Measurements from ENCODE around the gene PLAGL1. TPM values are rescaled to one million over a fixed set of nuclear protein-coding genes. Genes with fewer than 3 reads are reported as not detected.

PLAGL1 gene
- total RNA-seq, 1 donor from 2014 or later = 44.7 TPM

DNA sequence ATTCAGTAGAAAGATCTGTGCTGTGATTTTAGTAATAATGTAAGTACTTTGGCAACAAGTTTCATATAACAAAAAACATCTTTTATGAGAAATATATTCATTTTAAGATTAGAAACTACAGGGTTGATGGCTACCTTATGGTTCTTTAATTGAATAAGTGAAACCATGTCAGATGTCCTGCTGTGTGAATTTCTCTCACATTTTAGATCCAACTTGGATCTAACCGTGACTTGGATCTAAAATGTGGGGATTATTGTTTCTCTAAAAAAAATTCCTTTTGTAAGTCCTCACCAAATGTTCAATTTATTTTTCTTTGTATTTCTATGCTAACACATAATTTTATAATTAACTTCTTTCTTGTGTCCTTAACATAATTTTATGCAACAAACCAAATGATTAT lies 113.4 kb downstream of the PLAGL1 start:
- intact Hi-C loops (cut with DNase I) = no loop called here
- no peaks in the 10 kb centered on the region for H3K27me3 ChIP-seq (ENCODE audit: low read depth)
- TF ChIP-seq, protein P1, sequence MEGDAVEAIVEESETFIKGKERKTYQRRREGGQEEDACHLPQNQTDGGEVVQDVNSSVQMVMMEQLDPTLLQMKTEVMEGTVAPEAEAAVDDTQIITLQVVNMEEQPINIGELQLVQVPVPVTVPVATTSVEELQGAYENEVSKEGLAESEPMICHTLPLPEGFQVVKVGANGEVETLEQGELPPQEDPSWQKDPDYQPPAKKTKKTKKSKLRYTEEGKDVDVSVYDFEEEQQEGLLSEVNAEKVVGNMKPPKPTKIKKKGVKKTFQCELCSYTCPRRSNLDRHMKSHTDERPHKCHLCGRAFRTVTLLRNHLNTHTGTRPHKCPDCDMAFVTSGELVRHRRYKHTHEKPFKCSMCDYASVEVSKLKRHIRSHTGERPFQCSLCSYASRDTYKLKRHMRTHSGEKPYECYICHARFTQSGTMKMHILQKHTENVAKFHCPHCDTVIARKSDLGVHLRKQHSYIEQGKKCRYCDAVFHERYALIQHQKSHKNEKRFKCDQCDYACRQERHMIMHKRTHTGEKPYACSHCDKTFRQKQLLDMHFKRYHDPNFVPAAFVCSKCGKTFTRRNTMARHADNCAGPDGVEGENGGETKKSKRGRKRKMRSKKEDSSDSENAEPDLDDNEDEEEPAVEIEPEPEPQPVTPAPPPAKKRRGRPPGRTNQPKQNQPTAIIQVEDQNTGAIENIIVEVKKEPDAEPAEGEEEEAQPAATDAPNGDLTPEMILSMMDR (IDR thresholded peaks at IDR 0.05) = no peak
- peaks cover 7% of the 10 kb centered on the region for H3K4me1 ChIP-seq
- H3K36me3 ChIP-seq = no peaks in the 10 kb centered on the region
- no peak overlapping the region for H3K4me3 ChIP-seq
- no peak for ATAC-seq
- H3K27ac ChIP-seq = no peak overlapping the region
- DNase-seq = no peak
- H3K9me3 ChIP-seq = no peaks in the 10 kb centered on the region

Other genes starting within 250 kb of the PLAGL1 start
- gene LTV1, start 164.9 kb downstream of the PLAGL1 start, total RNA-seq = 22.5 TPM
- gene ZC2HC1B, start 143.8 kb downstream of the PLAGL1 start, total RNA-seq = not detected
- gene SF3B5, start 87.3 kb upstream of the PLAGL1 start, total RNA-seq = 112 TPM
- 54.1 TPM for gene STX11, start 142.3 kb upstream of the PLAGL1 start, total RNA-seq

All from lower lobe of right lung (tissue), 2 donors.